Bronchial epithelial cell (primary cell): ENCODE data around the gene TIPIN. TPM values are rescaled to one million over a fixed set of nuclear protein-coding genes. Genes with fewer than 3 reads are reported as not detected.
A peak's percentile ranks its signal among the peaks of the same experiment; 100 is the strongest.
"Not testable (repeated sequence)": the region's sequence is repeated elsewhere in the genome, so short reads cannot be mapped to it uniquely, and the experiment has no call there.

ENCODE experiments used
- DNase-seq: peaks from one replicate; pipeline ENCODE4 v3.0.0-alpha.2; 2010; ENCODE audit warnings: low read depth
- FAIRE-seq: peaks from 2 replicates; lab custom pipeline; 2011; peaks lifted over from hg19 to GRCh38; lab: Jason Lieb, UNC
- H3K27me3 ChIP-seq: 2 replicates; pipeline ENCODE4 v1.5.1; 2011; ENCODE audit warnings: low read length; ENCODE audit not compliant: control insufficient read depth, insufficient read depth
- H3K36me3 ChIP-seq: 2 replicates; pipeline ENCODE4 v1.5.1; 2011; ENCODE audit warnings: low read length; ENCODE audit not compliant: control insufficient read depth, insufficient read depth
- H3K4me3 ChIP-seq: 2 replicates; pipeline ENCODE4 v1.5.1; 2011; ENCODE audit warnings: mild to moderate bottlenecking, low read depth, low read length, control low read depth
- CTCF ChIP-seq: IDR thresholded peaks from 2 replicates; pipeline ENCODE4 v1.5.1; 2011; ENCODE audit warnings: mild to moderate bottlenecking, moderate library complexity, low read length, control low read depth, inconsistent platforms; ENCODE audit not compliant: insufficient read depth, severe bottlenecking
- total RNA-seq: library from RNA; depleted of rRNA; stranded (reverse); fragments of >200 nt; gene quantifications from 2 replicates; pipeline ENCODE4 v1.2.1, GENCODE V29; 2014

Gene TIPIN
- total RNA-seq, 1 donor from 2014 or later = 10.5 TPM

GRCh38 chr15:66394915-66395314 lies 38.4 kb upstream of the TIPIN start:
- TF ChIP-seq CTCF = no peak
- DNase-seq (no peak), FAIRE-seq (no peak)
- Histone ChIP-seq H3K36me3 (peaks cover 5% of the 10 kb centered on the region), H3K27me3 (no peaks in the 10 kb centered on the region), H3K4me3 (no peak overlapping the region)

- Histone ChIP-seq H3K4me3 (no peak overlapping the region), H3K27me3 (no peaks in the 10 kb centered on the region), H3K36me3 (peaks cover 5% of the 10 kb centered on the region)
- FAIRE-seq = no peak
- DNase-seq = no peak
- TF ChIP-seq CTCF = no peak
Measured at GRCh38 chr15:66394472-66394871, 38.0 kb upstream of the TIPIN start.

- not testable (repeated sequence) for H3K27me3 ChIP-seq, FAIRE-seq, DNase-seq, H3K4me3 ChIP-seq, H3K36me3 ChIP-seq
Measured at GRCh38 chr15:66393037-66393436, 36.6 kb upstream of the TIPIN start.

- DNase-seq (peak; percentile 79), FAIRE-seq (no peak)
- Histone ChIP-seq H3K4me3 (no peak overlapping the region), H3K36me3 (peaks cover 3% of the 10 kb centered on the region), H3K27me3 (no peaks in the 10 kb centered on the region)
- TF ChIP-seq CTCF = no peak
Measured at GRCh38 chr15:66390678-66391077, 34.2 kb upstream of the TIPIN start.

GRCh38 chr15:66389859-66390381 lies 33.4 kb upstream of the TIPIN start:
- Histone ChIP-seq H3K27me3 (no peaks in the 10 kb centered on the region), H3K36me3 (peaks cover 3% of the 10 kb centered on the region), H3K4me3 (no peak overlapping the region)
- TF ChIP-seq CTCF = no peak
- DNase-seq (peak; percentile 76), FAIRE-seq (no peak)

- Histone ChIP-seq H3K4me3 (no peak overlapping the region), H3K27me3 (no peaks in the 10 kb centered on the region), H3K36me3 (peaks cover 1% of the 10 kb centered on the region)
- TF ChIP-seq CTCF = no peak
- no peak for FAIRE-seq
- DNase-seq = peak; percentile 38
Measured at GRCh38 chr15:66389098-66389858, 32.8 kb upstream of the TIPIN start.
